Ovary (tissue), 9 donors: ENCODE measurements around the gene FMO4. TPM values are rescaled to one million over a fixed set of nuclear protein-coding genes. Genes with fewer than 3 reads are reported as not detected.

Experiments used
- DNase-seq, 5 donors: peaks; one replicate each; pipeline ENCODE4 v3.0.0-alpha.2; 2019 to 2020
- H3K27ac ChIP-seq, 2 donors: fragments of 200-600 bp; one replicate each; pipeline versions ENCODE4 v1.5.1 to v1.8.0; 2019 to 2022
- H3K27me3 ChIP-seq: fragments of 200-600 bp; one replicate; pipeline ENCODE4 v1.8.0; 2022
- H3K36me3 ChIP-seq: fragments of 200-600 bp; sonication (generic); one replicate; pipeline ENCODE4 v1.5.1; 2019
- H3K4me1 ChIP-seq: one replicate; pipeline ENCODE4 v1.8.1; 2013; ENCODE audit warnings: mild to moderate bottlenecking, moderate library complexity; ENCODE audit not compliant: insufficient read depth
- H3K4me3 ChIP-seq: fragments of 200-600 bp; sonication (generic); one replicate; pipeline ENCODE4 v1.5.1; 2017
- H3K9me3 ChIP-seq, 2 donors: fragments of 200-600 bp in 1 of 2; sonication (generic) in 1 of 2; one replicate each; pipeline versions ENCODE4 v1.5.1 to v1.8.1; 2013 to 2019; ENCODE audit warnings: mild to moderate bottlenecking in 1 of 2, moderate library complexity in 1 of 2
- CTCF ChIP-seq, 3 donors: fragments of 450-650 bp in 2 of 3; fragments of 200-600 bp in 1 of 3; IDR thresholded peaks; one replicate each; pipeline versions ENCODE4 v1.5.1 to v1.8.0; 2016 to 2022; ENCODE audit warnings: antibody characterized with exemption in 3 of 3, mild to moderate bottlenecking in 1 of 3
- EP300 ChIP-seq: sonication (generic); formaldehyde crosslinking; IDR thresholded peaks from one replicate; pipeline ENCODE4 v1.6.1; 2017; ENCODE audit warnings: antibody characterized with exemption
- POLR2A ChIP-seq: fragments of 450-650 bp; IDR thresholded peaks from one replicate; pipeline ENCODE4 v1.6.1; 2017; ENCODE audit warnings: antibody characterized with exemption, mild to moderate bottlenecking, moderate library complexity
- WGBS, 3 donors: extraction: QIAGEN DNeasy Blood & Tissue Kit in 1 of 3; methylation state at CpG; one replicate each; pipeline versions ENCODE4 v1.1.5 to v1.1.7; 2013 to 2017; 5-methylcytosine and 5-hydroxymethylcytosine counted together
- intact Hi-C, 4 donors: fragments of 100-400 bp; cut with DNase I; formaldehyde crosslinking; loops; one replicate each; pipeline versions ENCODE4 v1.11.0 to v1.15.1; 2022 to 2023
- polyA plus RNA-seq, 2 donors: library from polyadenylated mRNA; stranded (reverse); fragments of 200-250 nt in 1 of 2; fragments of 350-450 nt in 1 of 2; fragmentation: Illumina TruSeq in 1 of 2; extraction: RNeasy Lipid Tissue Mini Kit (QIAGEN cat#74804) in 1 of 2; gene quantifications; one replicate each; pipeline ENCODE4 v1.2.3, GENCODE V29; 2013 to 2014
- total RNA-seq, 7 donors: library from RNA; depleted of rRNA in 2 of 7; stranded (reverse); fragments of >200 nt in 2 of 7; fragmentation: NEBNext Ultra II Directional in 3 of 7; extraction: Animal tissue kit (Norgen Biotek cat#: 25700) in 3 of 7; gene quantifications; one replicate each; pipeline versions ENCODE4 v1.1.0 to v1.2.4, GENCODE V29; 2016 to 2023
- donor health status: DM: no; HTN: no; CAD: no; lungs with moderate emphysema.
- donor health status: DM: no; HTN: no; CAD: no.
- donor health status: Bipolar disorder and iron deficiency.
- donor health status: DM: yes; HTN: yes; CAD: no.
- donor health status: DM: no; HTN: no; CAD: no.
- donor health status: DM: yes; HTN: yes; CAD: no.

FMO4 gene
- total and polyA plus RNA-seq, 9 donors: 1.9 to 8.0 (median 3.7) TPM

- intact Hi-C loops: loop anchor here (5.0 to 10.0 kb wide), 4 partner anchors 56 to 226 kb away; partner anchors contain the start of gene FMO1 (in 1 of the 4)
- H3K36me3 ChIP-seq: no peaks in the 10 kb centered on the region
- no peak for DNase-seq
- no peaks in the 10 kb centered on the region for H3K27me3 ChIP-seq
- H3K27ac ChIP-seq: no peak overlapping the region
- no peaks in the 10 kb centered on the region for H3K9me3 ChIP-seq
- no peak overlapping the region for H3K4me3 ChIP-seq
- WGBS, 3 donors: 71 to 81% (median 77%) methylated on average over 3 of the region's 3 CpGs
- H3K4me1 ChIP-seq: peaks cover 2% of the 10 kb centered on the region
- TF ChIP-seq CTCF (IDR thresholded peaks at IDR 0.05) (no peak), POLR2A (no peak), EP300 (no peak)
These were observed 3.3 kb upstream of the FMO4 start for GRCh38 chr1:171310661-171311087.

DNA sequence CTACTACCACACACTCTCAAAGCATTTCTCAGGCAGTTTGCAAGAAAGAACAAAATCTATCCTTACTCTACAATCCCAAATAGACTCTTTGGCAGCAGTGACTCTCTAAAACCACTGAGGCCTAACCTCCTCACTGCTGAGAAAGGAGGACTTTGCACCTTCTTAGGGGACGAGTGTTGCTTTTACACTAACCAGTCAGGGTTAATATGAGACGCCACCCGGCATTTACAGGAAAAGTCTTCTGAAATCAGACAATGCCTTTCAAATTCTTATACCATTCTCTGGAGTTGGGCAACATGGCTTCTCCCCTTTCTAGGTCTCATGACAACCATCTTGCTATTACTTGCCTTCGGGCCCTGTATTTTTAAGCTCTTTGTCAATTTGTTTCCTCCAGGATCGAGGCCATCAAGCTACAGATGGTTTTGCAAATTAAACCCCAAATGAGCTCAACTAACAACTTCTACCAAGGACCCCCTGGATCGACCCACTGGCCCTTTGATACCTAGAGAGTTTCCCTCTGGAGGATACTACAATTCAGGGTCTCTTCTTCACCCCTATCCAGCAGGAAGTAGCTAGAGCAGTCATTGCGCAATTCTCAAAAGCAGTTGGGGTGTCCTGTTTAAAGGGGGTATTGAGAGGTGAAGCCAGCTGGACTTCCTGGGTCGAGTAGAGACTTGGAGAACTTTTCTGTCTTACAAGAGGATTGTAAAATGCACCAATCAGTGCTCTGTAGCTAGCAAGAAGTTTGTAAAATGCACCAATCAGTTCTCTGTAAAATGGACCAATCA, 2.0 kb upstream of the FMO4 start:
- 89 to 90% (median 90%) methylated on average over 8 of the region's 8 CpGs for WGBS, 3 donors
- intact Hi-C loops: loop anchor here (5.0 to 10.0 kb wide), 4 partner anchors 57 to 227 kb away; partner anchors contain the start of gene FMO1 (in 1 of the 4)
- Histone ChIP-seq H3K27me3 (no peaks in the 10 kb centered on the region), H3K27ac (no peak overlapping the region), H3K9me3 (no peaks in the 10 kb centered on the region), H3K4me1 (peaks cover 2% of the 10 kb centered on the region), H3K36me3 (no peaks in the 10 kb centered on the region), H3K4me3 (no peak overlapping the region)
- no peak for DNase-seq
- TF ChIP-seq CTCF (IDR thresholded peaks at IDR 0.05) (no peak), POLR2A (no peak), EP300 (no peak)

GRCh38 chr1:171313319-171313834, 606 bp upstream of the FMO4 start:
- H3K27ac ChIP-seq: peak overlapping the region in 1 of 2 donors; percentile 55
- 5 to 7% (median 5%) methylated on average over 1 of the region's 1 CpG for WGBS, 3 donors
- no peaks in the 10 kb centered on the region for H3K9me3 ChIP-seq
- no peaks in the 10 kb centered on the region for H3K36me3 ChIP-seq
- H3K4me3 ChIP-seq: no peak overlapping the region
- H3K4me1 ChIP-seq: peaks cover 2% of the 10 kb centered on the region
- intact Hi-C loops: loop anchor here (5.0 to 10.0 kb wide), 4 partner anchors 59 to 229 kb away; partner anchors contain the start of gene FMO1 (in 1 of the 4)
- TF ChIP-seq CTCF (IDR thresholded peaks at IDR 0.05): no peak
- no peak for TF ChIP-seq POLR2A
- no peak for TF ChIP-seq EP300
- H3K27me3 ChIP-seq: no peaks in the 10 kb centered on the region
- DNase-seq: no peak

DNA sequence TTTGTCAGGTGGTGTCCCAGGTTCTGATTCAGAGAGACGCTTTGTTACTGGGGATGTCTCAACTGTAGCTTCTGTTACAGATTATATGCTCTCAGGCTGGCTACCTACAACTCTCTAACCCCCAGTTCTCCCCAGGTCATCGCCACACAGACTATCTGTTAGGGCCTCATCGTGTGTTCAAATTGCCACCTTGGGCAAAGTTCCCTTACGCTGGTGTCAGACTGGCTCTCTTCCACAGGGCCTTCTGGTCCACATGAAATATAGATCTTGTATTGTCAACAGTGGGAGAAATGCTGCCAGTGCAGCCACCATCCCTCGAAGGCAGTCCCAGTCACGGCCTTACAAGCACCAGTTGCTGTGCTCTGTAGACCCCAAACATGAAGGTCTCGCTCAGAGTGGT, 15.3 kb downstream of the FMO4 start:
- H3K4me1 ChIP-seq: no peaks in the 10 kb centered on the region
- no peak overlapping the region for H3K4me3 ChIP-seq
- no peaks in the 10 kb centered on the region for H3K27me3 ChIP-seq
- no peak for DNase-seq
- TF ChIP-seq CTCF (IDR thresholded peaks at IDR 0.05): no peak
- no peak for TF ChIP-seq EP300
- TF ChIP-seq POLR2A: no peak
- WGBS, 3 donors: 92 to 97% (median 92%) methylated on average over 7 of the region's 7 CpGs
- intact Hi-C loops: no loop called here
- no peaks in the 10 kb centered on the region for H3K36me3 ChIP-seq
- no peaks in the 10 kb centered on the region for H3K9me3 ChIP-seq
- no peak overlapping the region for H3K27ac ChIP-seq
